Coronary artery (tissue), 2 donors: ENCODE measurements around the gene TK2.
"Not testable (repeated sequence)": the region's sequence is repeated elsewhere in the genome, so short reads cannot be mapped to it uniquely, and the experiment has no call there.

Experiments used
- DNase-seq: peaks from one replicate; pipeline ENCODE4 v3.0.0-alpha.2; 2017; ENCODE audit warnings: low spot score
- H3K27ac ChIP-seq, 2 donors: fragments of 200-600 bp; sonication (generic); one replicate each; pipeline ENCODE4 v1.5.1; 2016 to 2019
- H3K4me3 ChIP-seq: fragments of 200-600 bp; sonication (generic); 2 replicates; pipeline ENCODE4 v1.5.1; 2016; ENCODE audit warnings: mild to moderate bottlenecking, moderate library complexity
- CTCF ChIP-seq: fragments of 200-600 bp; sonication (generic); IDR thresholded peaks from one replicate; pipeline ENCODE4 v1.5.1; 2019; ENCODE audit warnings: antibody characterized with exemption

The TK2 gene

GRCh38 chr16:66517586-66518263, 32.2 kb downstream of the TK2 start:
- DNase-seq: peak; percentile 74
- peak overlapping the region; percentile 92 to 99 for H3K27ac ChIP-seq
- peak overlapping the region; percentile 63 for H3K4me3 ChIP-seq
- TF ChIP-seq CTCF: no peak

DNA sequence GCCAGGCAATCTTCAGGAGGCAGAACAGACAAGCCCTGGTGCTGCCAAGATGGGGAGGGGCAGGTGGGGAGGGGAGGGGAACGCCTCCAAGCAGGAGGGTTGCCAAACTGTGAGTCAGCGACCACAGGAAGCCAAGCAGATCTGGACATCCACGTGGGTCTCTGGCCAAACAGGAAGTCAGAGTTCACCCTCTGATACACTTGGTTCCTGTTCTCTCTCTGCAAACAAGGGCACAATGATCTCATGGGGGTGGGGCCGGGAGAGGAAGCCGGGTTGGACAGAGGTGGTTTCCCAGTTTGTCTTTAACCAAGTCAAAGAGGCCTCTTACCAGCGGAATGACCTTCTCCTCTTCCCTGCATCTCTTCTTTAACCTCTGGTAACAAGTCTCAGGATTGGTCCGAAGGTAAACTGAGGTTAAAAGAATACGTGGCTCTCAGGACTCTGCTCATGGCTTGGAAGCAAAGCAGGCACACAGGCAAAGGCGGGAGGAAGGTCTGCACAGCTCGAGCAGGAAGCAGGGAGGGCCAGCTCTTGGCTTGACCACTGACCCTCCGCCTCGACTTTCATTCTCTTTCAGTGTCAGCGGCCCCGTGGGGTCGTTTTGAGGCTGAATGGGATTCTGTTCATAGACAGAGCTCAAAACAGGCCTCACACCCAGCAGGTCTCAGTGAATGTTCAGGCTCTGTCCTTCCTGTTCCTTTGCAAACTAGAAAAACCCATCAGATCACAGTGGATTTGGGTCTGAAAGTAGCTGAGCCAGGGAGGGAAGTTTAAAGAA, 32.9 kb downstream of the TK2 start:
- DNase-seq: peak; percentile 98
- Histone ChIP-seq H3K27ac (peak overlapping the region; percentile 92 to 99), H3K4me3 (peak overlapping the region; percentile 63)
- no peak for TF ChIP-seq CTCF

DNA sequence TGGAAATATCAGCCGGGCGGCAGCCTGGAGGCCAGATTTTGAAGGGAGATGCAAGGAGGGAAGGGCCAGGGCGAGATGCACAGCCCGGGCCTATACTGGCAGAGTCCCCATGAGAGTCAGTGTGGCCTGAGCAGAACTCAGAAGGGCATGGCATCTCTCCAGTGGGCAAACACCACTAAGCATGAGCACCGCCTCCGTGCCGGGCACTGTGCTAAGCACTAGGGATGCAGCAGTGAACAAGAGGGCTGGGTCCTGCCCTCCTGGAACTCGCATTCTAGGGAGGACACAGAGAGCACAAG, 33.5 kb downstream of the TK2 start:
- Histone ChIP-seq H3K27ac (peak overlapping the region; percentile 92 to 99), H3K4me3 (peak overlapping the region; percentile 37)
- no peak for TF ChIP-seq CTCF
- DNase-seq: no peak

DNA sequence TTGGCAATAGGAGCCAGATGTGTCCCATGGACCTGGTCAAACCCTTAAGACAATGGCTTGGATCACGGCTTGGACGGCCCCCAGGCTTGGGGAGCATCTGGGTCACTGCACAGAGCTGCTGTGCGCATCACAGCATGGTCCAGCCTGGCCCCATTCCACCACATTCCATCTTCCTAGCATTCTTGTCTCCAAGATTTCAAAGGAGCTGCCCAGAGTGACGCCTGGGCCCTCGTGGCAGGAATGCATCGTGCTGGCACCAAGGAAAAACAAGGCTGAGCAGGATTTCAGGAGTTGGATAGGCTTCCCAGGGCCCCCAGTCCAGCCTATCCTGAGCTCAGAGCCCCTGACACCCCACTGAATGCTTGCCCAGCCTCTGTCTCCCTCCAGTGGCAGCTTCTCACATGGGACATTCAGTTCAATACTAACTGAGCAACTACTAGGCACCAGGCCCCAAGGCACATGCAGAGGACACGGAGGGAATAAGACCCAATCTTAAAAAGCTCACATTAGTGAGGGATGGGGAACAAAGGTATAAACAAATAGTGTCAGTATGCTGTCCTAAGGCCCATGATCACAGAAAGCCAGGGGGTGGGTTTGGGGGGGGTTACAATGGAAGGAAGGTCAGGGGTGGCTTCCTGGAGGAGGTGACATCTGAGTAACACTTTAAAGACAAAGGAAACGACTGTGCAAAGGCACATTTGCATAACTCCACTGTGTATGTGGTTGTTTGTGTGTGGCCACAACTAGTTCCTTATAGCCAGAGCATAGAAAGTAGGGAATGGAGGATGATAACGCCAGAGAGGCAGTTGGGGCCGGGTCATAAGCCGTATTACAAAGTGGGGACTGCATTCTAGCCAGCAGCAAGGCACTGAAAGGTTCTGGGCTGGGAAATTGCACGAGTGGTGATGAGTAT, 34.1 kb downstream of the TK2 start:
- peak; percentile 38 for TF ChIP-seq CTCF
- Histone ChIP-seq H3K27ac (peak overlapping the region; percentile 92 to 99), H3K4me3 (peak overlapping the region; percentile 37)
- DNase-seq: peak; percentile 82

DNA sequence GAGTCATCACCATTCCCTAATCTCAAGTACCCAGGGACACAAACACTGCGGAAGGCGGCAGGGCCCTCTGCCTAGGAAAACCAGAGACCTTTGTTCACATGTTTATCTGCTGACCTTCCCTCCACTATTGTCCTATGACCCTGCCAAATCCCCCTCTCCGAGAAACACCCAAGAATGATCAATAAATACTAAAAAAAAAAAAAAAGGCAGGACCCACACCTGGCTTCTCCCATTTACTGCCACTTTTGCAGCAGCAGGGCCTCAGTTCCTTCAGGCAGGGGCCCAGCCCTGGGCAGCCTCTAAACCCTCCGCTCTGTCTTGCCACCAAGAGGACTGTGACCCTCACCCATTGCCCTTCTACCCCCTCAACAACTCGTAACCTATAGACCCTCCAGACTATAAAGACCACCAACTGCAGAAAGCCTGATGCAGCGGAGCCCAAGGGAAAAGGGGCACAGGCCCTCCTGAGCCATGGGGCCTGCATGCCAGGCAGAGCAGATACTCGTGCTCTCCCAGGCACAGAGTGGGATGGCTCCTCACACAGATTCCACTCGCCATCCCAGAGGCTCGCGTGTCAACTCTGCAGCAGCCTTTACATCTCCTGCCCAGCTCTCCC, 34.8 kb downstream of the TK2 start:
- DNase-seq: peak; percentile 69
- H3K27ac ChIP-seq: peak overlapping the region; percentile 92 to 99
- H3K4me3 ChIP-seq: not testable (repeated sequence)

- H3K4me3 ChIP-seq, DNase-seq: not testable (repeated sequence)
- peak overlapping the region in 1 of 2 donors; percentile 92 for H3K27ac ChIP-seq
Observed at GRCh38 chr16:66514391-66514790, 35.5 kb downstream of the TK2 start.

DNA sequence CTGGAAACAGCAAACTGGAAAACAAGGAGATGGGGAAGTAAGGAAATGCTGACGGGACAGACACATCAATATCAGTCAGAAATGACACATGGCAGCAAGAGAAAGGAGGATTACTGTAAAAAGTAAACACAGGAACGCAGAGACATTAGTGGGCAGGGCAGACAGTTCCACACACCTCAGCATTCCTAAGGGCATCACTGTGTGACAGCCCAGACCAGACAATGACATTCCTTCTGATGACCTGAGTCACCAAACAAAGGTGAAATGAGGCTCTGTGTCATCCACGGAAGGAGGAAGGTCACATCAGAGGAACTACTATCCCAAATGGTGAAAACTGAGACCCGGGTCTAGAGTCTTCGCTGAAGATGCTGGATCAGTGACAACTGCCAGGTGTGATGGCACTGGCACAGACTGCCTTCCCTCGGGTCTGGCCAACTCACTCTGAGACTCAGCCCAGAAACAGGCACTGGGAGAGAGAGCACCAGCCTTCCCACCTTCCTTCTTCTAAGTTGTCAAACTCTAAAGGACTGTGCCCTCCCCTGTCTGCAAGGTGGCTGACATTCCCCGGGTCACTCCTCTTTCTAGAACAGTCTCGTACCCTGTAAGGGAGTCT, 36.7 kb downstream of the TK2 start:
- Histone ChIP-seq H3K27ac (peak overlapping the region; percentile 68 to 92), H3K4me3 (no peak overlapping the region)
- TF ChIP-seq CTCF: no peak
- peak; percentile 65 for DNase-seq
